ENCODE data around the gene CST3.
"Not testable (repeated sequence)": the region's sequence is repeated elsewhere in the genome, so short reads cannot be mapped to it uniquely, and the experiment has no call there.

Gene CST3

GRCh38 chr20:23628402-23629016 lies 9.2 kb downstream of the CST3 start:
- DNase-seq (ENCODE audit: low spot score) = no peak

DNA sequence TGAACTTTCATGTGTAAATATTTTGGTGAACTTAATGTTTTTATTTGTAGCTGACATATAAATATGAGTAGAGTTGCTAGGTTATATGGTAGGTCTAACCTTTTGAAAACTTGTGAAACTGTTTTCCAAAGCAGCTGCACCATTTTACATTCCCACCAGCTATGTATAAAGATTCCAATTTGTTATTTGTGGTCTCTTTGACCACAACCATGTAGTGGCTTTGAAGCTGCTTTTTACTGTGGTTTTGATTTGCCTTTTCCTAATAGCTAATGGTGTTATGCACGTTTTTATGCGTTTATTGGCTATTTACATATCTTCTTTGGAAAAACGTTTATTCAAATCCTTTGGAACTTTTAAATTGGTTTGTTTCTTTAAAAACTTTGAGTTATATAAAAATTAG lies 10.3 kb downstream of the CST3 start:
- no peak for DNase-seq (ENCODE audit: low spot score)

- no peak for DNase-seq (ENCODE audit: low spot score)
These were observed 11.6 kb downstream of the CST3 start for GRCh38 chr20:23626040-23626620.

GRCh38 chr20:23625236-23625964 lies 12.4 kb downstream of the CST3 start:
- DNase-seq (ENCODE audit: low spot score) = no peak

DNA sequence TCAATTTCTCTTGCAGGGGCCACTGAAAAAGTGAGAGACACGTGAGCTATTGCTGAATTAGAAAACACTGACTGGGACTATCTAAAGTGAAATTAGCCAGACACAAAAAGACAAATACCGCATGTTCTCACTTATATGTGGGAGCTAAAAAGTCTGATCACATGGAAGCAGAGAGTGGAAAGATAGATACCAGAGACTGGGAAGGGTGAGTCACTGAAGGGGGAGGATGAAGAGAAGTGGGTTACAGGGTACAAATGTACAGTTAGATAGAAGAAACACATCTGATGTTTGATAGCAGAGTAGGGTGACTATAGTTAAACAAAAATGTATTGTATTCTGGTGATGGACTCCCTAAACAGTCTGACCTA lies 13.4 kb downstream of the CST3 start:
- DNase-seq (ENCODE audit: low spot score) = no peak

- no peak for DNase-seq (ENCODE audit: low spot score)
These were observed 14.0 kb downstream of the CST3 start for GRCh38 chr20:23623666-23624323.

DNA sequence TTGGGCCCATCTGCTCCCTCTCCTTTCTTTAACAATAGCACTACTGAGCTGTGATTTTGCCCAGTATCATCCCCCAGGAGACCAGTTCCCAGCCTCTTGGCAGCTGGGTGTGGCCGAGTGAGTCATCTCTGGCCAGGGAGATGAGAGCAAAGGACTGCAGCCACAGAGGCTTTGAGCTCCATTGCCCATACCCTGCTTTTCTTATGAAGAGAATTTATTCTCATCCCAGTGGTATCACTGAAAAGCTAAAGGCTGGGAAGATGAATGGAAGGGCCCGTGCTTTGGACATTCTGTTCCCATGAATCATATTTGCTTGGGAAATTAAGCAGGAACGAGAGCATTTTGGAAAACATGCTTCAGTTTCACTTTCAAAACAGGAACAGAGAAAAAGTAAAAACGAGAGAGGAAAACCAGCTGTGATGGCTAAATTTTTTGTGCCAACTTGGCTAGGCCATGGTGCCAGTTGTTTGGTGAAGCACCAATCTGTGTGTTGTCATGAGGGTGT lies 14.9 kb downstream of the CST3 start:
- DNase-seq (ENCODE audit: low spot score) = no peak

DNA sequence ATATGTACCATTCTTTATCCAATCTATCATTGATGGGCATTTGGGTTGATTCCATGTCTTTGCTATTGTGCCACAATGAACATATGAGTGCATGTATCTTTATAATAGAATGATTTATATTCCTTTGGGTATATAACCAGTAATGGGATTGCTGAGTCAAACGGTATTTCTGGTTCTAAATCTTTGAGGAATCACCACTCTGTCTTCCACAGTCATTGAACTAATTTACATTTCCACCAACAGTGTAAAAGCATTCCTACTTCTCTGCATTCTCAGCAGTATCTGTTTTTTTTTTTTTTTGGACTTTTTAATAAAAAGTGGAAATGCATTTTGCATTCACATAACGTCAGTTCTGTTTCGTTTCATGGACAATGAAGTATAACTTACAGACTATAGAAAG lies 15.4 kb downstream of the CST3 start:
- DNase-seq (ENCODE audit: low spot score) = not testable (repeated sequence)

- not testable (repeated sequence) for DNase-seq (ENCODE audit: low spot score)
These were observed 16.9 kb downstream of the CST3 start for GRCh38 chr20:23620670-23621386.

GRCh38 chr20:23614163-23614562 lies 23.6 kb downstream of the CST3 start:
- DNase-seq (ENCODE audit: low spot score) = no peak

- DNase-seq (ENCODE audit: low spot score) = no peak
These were observed 24.1 kb downstream of the CST3 start for GRCh38 chr20:23613676-23614075.

DNA sequence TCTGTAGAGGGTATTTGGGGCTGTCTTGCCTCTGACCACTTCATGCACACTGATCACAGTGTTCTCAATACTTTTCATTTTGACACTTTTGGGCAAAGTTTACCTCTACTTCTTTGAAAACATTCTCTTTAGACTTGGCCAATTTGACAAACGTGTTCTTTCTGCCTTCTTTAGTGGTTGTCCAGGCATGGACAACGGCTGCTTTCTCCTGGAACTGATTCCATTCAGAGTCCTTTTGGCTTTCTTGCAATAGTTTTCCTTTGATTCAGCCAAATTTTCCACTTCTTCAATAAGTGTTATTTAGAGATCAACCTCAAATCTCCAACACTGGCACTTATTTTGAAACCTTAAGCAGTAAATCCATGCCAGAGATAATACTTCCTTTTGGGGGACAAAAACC lies 25.4 kb downstream of the CST3 start:
- DNase-seq (ENCODE audit: low spot score) = no peak

- no peak for DNase-seq (ENCODE audit: low spot score)
These were observed 28.2 kb downstream of the CST3 start for GRCh38 chr20:23609486-23610109.

GRCh38 chr20:23608251-23608846 lies 29.4 kb downstream of the CST3 start:
- DNase-seq (ENCODE audit: low spot score) = no peak

- DNase-seq (ENCODE audit: low spot score) = no peak
These were observed 30.1 kb downstream of the CST3 start for GRCh38 chr20:23607497-23608245.

- peak; percentile 56 for DNase-seq (ENCODE audit: low spot score)
These were observed 31.1 kb downstream of the CST3 start for GRCh38 chr20:23606652-23607049.

DNA sequence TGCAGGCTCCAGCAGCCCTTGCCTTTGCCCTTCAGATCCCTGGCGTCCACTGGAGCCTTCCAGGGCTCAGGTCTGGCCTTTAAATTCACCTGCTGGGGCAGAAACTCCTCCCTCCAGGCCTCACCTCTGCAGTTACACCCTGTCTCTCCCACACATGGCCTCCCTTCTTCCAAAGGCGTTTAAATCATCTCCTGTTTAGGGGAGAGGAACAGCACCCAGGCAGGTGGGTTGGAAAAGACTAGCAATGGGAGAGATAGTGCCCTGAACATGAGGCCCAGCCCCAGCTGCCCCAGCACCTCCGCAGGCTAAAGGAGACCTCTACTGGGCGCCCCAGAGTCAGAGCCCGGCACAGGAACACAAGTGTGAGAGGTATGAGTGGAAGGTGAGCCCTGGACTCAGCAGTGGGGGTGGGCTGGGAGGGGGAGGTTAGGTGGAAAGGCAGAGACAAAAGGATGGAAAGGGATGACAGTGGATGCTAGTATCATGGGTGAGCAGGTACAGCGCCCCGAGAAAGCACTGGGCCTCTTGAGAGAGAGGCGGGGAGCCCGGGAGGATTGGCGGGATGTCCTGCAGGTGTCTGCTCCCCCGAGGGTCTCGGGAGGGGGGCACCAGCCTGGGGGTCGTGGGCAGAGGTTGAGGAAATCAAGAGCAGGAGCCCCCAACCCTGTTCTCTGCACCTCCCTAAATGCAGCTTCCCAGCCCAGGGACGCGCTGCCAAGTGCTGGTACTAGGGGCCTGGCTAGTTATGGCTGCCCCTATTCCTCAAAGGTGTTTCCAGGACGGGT lies 31.7 kb downstream of the CST3 start, which contains the start of gene CST9:
TSS of gene CST9 (minus strand) at position 51 of the 785 bp plus-strand sequence. CDS start 53 bp downstream, outside the sequence.
- no peak for DNase-seq (ENCODE audit: low spot score)

GRCh38 chr20:23604306-23604705 lies 33.4 kb downstream of the CST3 start:
- no peak for DNase-seq (ENCODE audit: low spot score)

DNA sequence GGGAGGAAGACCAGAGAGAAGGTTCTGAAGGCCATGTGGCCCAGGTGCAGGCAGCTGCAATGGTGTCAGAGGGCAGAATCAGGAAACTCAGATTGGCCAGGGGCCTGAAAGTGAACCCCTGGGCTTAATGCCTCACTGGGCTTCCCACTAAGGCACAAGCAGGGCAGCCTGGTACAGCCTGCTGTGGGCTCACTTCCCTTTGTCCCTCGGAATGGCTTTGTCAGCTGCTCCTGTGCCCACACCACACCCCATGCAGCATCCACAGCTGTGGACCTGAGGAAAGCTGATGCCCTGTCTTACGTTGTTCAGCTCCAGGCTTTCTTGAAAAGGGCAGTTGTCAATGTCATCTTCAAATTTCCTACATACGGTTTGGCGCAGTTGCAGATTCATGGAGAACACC lies 34.4 kb downstream of the CST3 start:
- no peak for DNase-seq (ENCODE audit: low spot score)

DNA sequence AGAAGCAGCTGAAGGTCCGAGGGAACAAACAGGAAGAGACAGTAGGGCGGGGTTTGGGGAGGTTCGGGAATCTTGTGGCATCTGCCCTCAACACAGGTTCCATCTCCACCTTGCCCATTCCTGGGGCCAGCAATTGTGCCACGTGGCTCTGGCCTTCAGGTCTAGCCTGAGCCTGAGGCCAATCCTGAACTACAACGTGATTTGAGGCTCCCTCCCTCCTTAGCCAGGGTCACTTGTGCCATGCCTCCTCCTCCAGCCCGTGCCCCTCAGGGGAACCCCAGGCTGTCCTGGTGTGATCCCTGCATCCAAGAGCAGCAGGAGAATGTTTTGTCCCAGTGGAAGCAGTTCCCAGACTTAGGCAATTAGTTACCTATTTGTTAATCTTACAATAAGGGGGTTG lies 35.1 kb downstream of the CST3 start:
- DNase-seq (ENCODE audit: low spot score) = no peak
